ENCODE measurements around the gene CA10. TPM values are rescaled to one million over a fixed set of nuclear protein-coding genes. Genes with fewer than 3 reads are reported as not detected.

CA10 gene
- polyA plus RNA-seq, 1 experiment, result not detected

GRCh38 chr17:51797150-51797549 is 361.4 kb downstream of the CA10 start:
- Histone ChIP-seq H3K9me3 (ENCODE audit: control insufficient read depth, insufficient read depth, low read length) (peaks cover 9% of the 10 kb centered on the region), H3K27ac (ENCODE audit: low read depth, low read length) (no peak overlapping the region), H3K4me3 (ENCODE audit: low read depth, low read length) (no peak overlapping the region), H3K27me3 (ENCODE audit: control insufficient read depth, insufficient read depth, low read length) (no peaks in the 10 kb centered on the region)
- POLR2A ChIA-PET, result no interaction called here
- CTCF ChIA-PET, result no interaction called here
- no peak for TF ChIP-seq CTCF (IDR thresholded peaks at IDR 0.05; ENCODE audit: low read depth, low read length)
- DNase-seq (ENCODE audit: low read depth, low spot score), result no peak

DNA sequence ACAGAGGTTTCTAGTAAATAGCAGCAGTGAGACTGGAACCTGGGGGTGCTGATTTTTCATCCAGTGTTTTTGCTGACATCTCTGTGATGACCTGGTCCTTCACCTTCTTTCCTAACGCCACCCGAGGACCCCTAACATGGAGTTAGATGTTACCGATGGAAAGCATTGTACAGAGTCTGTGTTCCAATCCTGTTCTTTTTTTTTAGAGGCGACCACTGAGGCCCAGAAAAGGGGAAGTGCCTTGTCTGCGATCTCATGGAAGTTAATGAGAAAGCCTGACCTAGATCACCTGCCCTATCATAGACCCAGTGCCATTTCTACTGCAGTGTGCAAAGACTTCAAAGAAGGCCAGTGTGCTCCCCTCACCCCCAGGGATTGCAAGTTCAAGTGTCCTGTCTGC is 362.5 kb downstream of the CA10 start:
- Histone ChIP-seq H3K9me3 (ENCODE audit: control insufficient read depth, insufficient read depth, low read length) (peaks cover 9% of the 10 kb centered on the region), H3K4me3 (ENCODE audit: low read depth, low read length) (no peak overlapping the region), H3K27me3 (ENCODE audit: control insufficient read depth, insufficient read depth, low read length) (no peaks in the 10 kb centered on the region), H3K27ac (ENCODE audit: low read depth, low read length) (no peak overlapping the region)
- ChIA-PET CTCF (no interaction called here), POLR2A (no interaction called here)
- DNase-seq (ENCODE audit: low read depth, low spot score), result no peak
- TF ChIP-seq CTCF (IDR thresholded peaks at IDR 0.05; ENCODE audit: low read depth, low read length), result no peak

DNA sequence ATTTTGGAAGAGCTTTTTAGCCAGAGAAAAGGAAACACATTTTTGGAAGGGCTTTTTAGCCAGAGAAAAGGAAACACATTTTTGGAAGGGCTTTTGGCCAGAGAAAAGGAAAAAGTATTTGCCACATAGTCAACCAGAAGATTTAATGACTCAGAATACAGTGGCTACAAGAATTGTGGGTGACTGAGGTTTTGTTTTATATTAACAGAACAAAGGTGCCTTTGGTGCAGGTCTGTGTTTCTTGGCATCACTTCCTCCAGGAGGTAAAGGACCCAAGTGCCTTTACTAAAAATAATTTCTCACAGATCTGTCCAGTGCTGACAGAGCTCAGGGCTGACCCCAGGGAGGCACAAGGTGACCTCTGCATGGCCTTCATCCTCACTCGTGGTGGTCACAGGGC is 363.1 kb downstream of the CA10 start:
- Histone ChIP-seq H3K27ac (ENCODE audit: low read depth, low read length) (no peak overlapping the region), H3K9me3 (ENCODE audit: control insufficient read depth, insufficient read depth, low read length) (peaks cover 9% of the 10 kb centered on the region), H3K4me3 (ENCODE audit: low read depth, low read length) (no peak overlapping the region), H3K27me3 (ENCODE audit: control insufficient read depth, insufficient read depth, low read length) (no peaks in the 10 kb centered on the region)
- no peak for DNase-seq (ENCODE audit: low read depth, low spot score)
- no peak for TF ChIP-seq CTCF (IDR thresholded peaks at IDR 0.05; ENCODE audit: low read depth, low read length)
- CTCF ChIA-PET, result no interaction called here
- POLR2A ChIA-PET, result no interaction called here

GRCh38 chr17:51794466-51794865 is 364.0 kb downstream of the CA10 start:
- no peak overlapping the region for H3K4me3 ChIP-seq (ENCODE audit: low read depth, low read length)
- H3K27me3 ChIP-seq (ENCODE audit: control insufficient read depth, insufficient read depth, low read length), result no peaks in the 10 kb centered on the region
- ChIA-PET CTCF (no interaction called here), POLR2A (no interaction called here)
- no peak overlapping the region for H3K27ac ChIP-seq (ENCODE audit: low read depth, low read length)
- no peak for DNase-seq (ENCODE audit: low read depth, low spot score)
- peaks cover 14% of the 10 kb centered on the region for H3K9me3 ChIP-seq (ENCODE audit: control insufficient read depth, insufficient read depth, low read length)
- TF ChIP-seq CTCF (IDR thresholded peaks at IDR 0.05; ENCODE audit: low read depth, low read length), result no peak

DNA sequence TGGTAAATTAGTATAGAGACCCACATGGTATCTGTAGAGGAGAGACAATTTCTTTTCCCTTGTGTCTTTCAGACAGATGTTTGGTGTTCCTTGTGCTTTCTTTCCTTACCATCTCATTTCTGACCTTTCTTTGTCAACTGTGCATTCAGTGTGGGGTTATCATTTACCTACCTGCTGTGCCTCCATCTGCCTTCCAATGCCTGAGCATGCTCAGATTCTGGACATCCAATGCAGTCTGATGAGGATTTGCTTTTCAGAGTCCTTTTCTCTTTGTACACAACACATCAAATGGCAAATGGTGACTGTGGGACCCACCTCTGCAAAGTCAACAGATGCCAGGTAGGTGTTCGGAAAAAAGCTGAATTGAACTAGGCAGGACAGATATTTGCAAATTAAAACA is 364.8 kb downstream of the CA10 start:
- H3K9me3 ChIP-seq (ENCODE audit: control insufficient read depth, insufficient read depth, low read length), result peaks cover 17% of the 10 kb centered on the region

More for the DNA sequence above, 364.8 kb downstream of the CA10 start:
- POLR2A ChIA-PET, result no interaction called here
- no peak overlapping the region for H3K27ac ChIP-seq (ENCODE audit: low read depth, low read length)
- no peaks in the 10 kb centered on the region for H3K27me3 ChIP-seq (ENCODE audit: control insufficient read depth, insufficient read depth, low read length)
- H3K4me3 ChIP-seq (ENCODE audit: low read depth, low read length), result no peak overlapping the region
- no peak for DNase-seq (ENCODE audit: low read depth, low spot score)
- no peak for TF ChIP-seq CTCF (IDR thresholded peaks at IDR 0.05; ENCODE audit: low read depth, low read length)
- CTCF ChIA-PET, result no interaction called here
